Astrocyte (in vitro differentiated cells and primary cell): ENCODE data around the gene TEC. TPM values are rescaled to one million over a fixed set of nuclear protein-coding genes. Genes with fewer than 3 reads are reported as not detected.

ENCODE experiments used
- DNase-seq: peaks from one replicate; pipeline ENCODE4 v3.0.0-alpha.2; 2010; ENCODE audit warnings: low read depth
- FAIRE-seq: peaks from 2 replicates; lab custom pipeline; 2011; peaks lifted over from hg19 to GRCh38; lab: Jason Lieb, UNC
- H2AFZ ChIP-seq: 2 replicates; pipeline ENCODE4 v1.6.0; 2012; ENCODE audit warnings: low read depth, low read length, inconsistent platforms
- H3K27ac ChIP-seq: 2 replicates; pipeline ENCODE4 v1.5.1; 2011; ENCODE audit warnings: low read depth, low read length, inconsistent platforms
- H3K27me3 ChIP-seq: 2 replicates; pipeline ENCODE4 v1.6.0; 2011; ENCODE audit warnings: low read length, inconsistent platforms; ENCODE audit not compliant: insufficient read depth
- H3K36me3 ChIP-seq: 2 replicates; pipeline ENCODE4 v1.5.1; 2011; ENCODE audit warnings: low read length, inconsistent platforms; ENCODE audit not compliant: insufficient read depth
- H3K4me1 ChIP-seq: 2 replicates; pipeline ENCODE4 v1.5.1; 2011; ENCODE audit warnings: low read length, inconsistent platforms; ENCODE audit not compliant: insufficient read depth
- H3K4me2 ChIP-seq: 2 replicates; pipeline ENCODE4 v1.6.0; 2012; ENCODE audit warnings: low read length, inconsistent platforms
- H3K4me3 ChIP-seq: 2 replicates; pipeline ENCODE4 v1.5.1; 2011; ENCODE audit warnings: low read depth, mild to moderate bottlenecking, low read length, inconsistent platforms; ENCODE audit not compliant: insufficient read depth
- H3K79me2 ChIP-seq: 2 replicates; pipeline ENCODE4 v1.6.0; 2012; ENCODE audit warnings: mild to moderate bottlenecking, low read length, inconsistent platforms; ENCODE audit not compliant: insufficient read depth
- H3K9ac ChIP-seq: 2 replicates; pipeline ENCODE4 v1.6.0; 2012; ENCODE audit warnings: mild to moderate bottlenecking, low read length, inconsistent platforms
- H3K9me3 ChIP-seq: 2 replicates; pipeline ENCODE4 v1.5.1; 2012; ENCODE audit warnings: low read depth, mild to moderate bottlenecking, low read length, inconsistent platforms; ENCODE audit not compliant: insufficient read depth
- H4K20me1 ChIP-seq: 2 replicates; pipeline ENCODE4 v1.6.0; 2012; ENCODE audit warnings: low read length, inconsistent platforms; ENCODE audit not compliant: insufficient read depth
- H3K27ac Mint-ChIP-seq: one replicate; pipeline ENCODE4 v1.8.0; 2021; ENCODE audit warnings: mild to moderate bottlenecking, mixed read lengths; ENCODE audit not compliant: unreplicated experiment
- H3K27me3 Mint-ChIP-seq: one replicate; pipeline ENCODE4 v1.8.0; 2021; ENCODE audit warnings: low read depth, mixed read lengths; ENCODE audit not compliant: unreplicated experiment
- H3K36me3 Mint-ChIP-seq: one replicate; pipeline ENCODE4 v1.8.0; 2021; ENCODE audit warnings: low read depth, mixed read lengths; ENCODE audit not compliant: unreplicated experiment
- H3K4me1 Mint-ChIP-seq: one replicate; pipeline ENCODE4 v1.8.0; 2021; ENCODE audit warnings: low read depth, mixed read lengths; ENCODE audit not compliant: unreplicated experiment
- H3K4me3 Mint-ChIP-seq: one replicate; pipeline ENCODE4 v1.8.0; 2021; ENCODE audit warnings: mild to moderate bottlenecking, moderate library complexity, mixed read lengths; ENCODE audit not compliant: unreplicated experiment
- H3K9me3 Mint-ChIP-seq: one replicate; pipeline ENCODE4 v1.8.0; 2021; ENCODE audit warnings: mild to moderate bottlenecking, mixed read lengths; ENCODE audit not compliant: unreplicated experiment
- CTCF ChIP-seq: IDR thresholded peaks from 2 replicates; pipeline ENCODE4 v1.5.1; 2011; ENCODE audit warnings: low read depth, mild to moderate bottlenecking, inconsistent platforms, low read length, moderate library complexity; ENCODE audit not compliant: insufficient read depth
- EZH2 ChIP-seq: IDR thresholded peaks from 2 replicates; pipeline ENCODE4 v1.6.1; 2012; ENCODE audit warnings: mild to moderate bottlenecking, low read length, inconsistent platforms; ENCODE audit not compliant: insufficient read depth
- total RNA-seq: library from RNA; stranded (reverse); gene quantifications from 2 replicates; pipeline ENCODE4 v1.2.1, GENCODE V29; 2021

The TEC gene
- total RNA-seq, 1 donor from 2014 or later, result 0.61 TPM

GRCh38 chr4:48102303-48102702 is 167.3 kb downstream of the TEC start:
- Histone ChIP-seq H3K4me3 (no peak overlapping the region), H3K36me3 (no peaks in the 10 kb centered on the region), H3K27ac (no peak overlapping the region), H3K9ac (no peak overlapping the region), H3K9me3 (no peaks in the 10 kb centered on the region), H2AFZ (no peak overlapping the region), H3K4me2 (no peak overlapping the region), H3K79me2 (no peaks in the 10 kb centered on the region), H4K20me1 (no peaks in the 10 kb centered on the region), H3K4me1 (no peaks in the 10 kb centered on the region), H3K27me3 (no peaks in the 10 kb centered on the region)
- Mint-ChIP-seq H3K4me3 (no peak overlapping the region), H3K9me3 (no peaks in the 10 kb centered on the region), H3K27me3 (no peaks in the 10 kb centered on the region), H3K36me3 (no peaks in the 10 kb centered on the region), H3K27ac (no peak overlapping the region), H3K4me1 (no peaks in the 10 kb centered on the region)
- DNase-seq (no peak), FAIRE-seq (no peak)
- TF ChIP-seq CTCF, result peak; percentile 14
- TF ChIP-seq EZH2, result no peak

DNA sequence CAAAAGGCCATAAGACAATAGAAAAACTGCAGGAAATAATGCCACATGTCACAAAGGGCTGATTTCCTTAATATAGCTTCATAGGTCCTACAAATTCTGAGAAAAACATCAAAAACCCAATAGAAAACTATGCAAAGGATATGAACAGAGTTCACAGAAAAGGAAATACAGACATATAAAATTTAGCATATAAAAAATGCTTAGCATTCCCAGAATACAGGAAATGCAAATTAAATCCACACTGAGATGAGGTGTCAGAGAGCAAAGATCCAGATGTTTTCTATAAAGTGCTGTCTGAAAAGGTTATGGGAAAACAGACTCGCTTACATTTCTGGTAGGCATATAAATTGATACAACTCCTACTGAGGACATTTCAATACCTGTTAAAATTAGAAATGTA is 169.4 kb downstream of the TEC start:
- no peaks in the 10 kb centered on the region for H3K79me2 ChIP-seq
- H3K27ac ChIP-seq, result no peak overlapping the region
- H3K4me1 Mint-ChIP-seq, result no peaks in the 10 kb centered on the region
- H3K4me3 Mint-ChIP-seq, result no peak overlapping the region
- H4K20me1 ChIP-seq, result no peaks in the 10 kb centered on the region
- no peaks in the 10 kb centered on the region for H3K36me3 Mint-ChIP-seq
- no peak overlapping the region for H3K4me3 ChIP-seq
- H3K27me3 Mint-ChIP-seq, result no peaks in the 10 kb centered on the region
- no peaks in the 10 kb centered on the region for H3K36me3 ChIP-seq
- H3K9me3 Mint-ChIP-seq, result no peaks in the 10 kb centered on the region
- no peak for TF ChIP-seq CTCF
- no peak for TF ChIP-seq EZH2
- FAIRE-seq (no peak), DNase-seq (no peak)
- no peaks in the 10 kb centered on the region for H3K27me3 ChIP-seq
- no peak overlapping the region for H3K27ac Mint-ChIP-seq
- H3K4me1 ChIP-seq, result no peaks in the 10 kb centered on the region
- H3K9ac ChIP-seq, result no peak overlapping the region
- H2AFZ ChIP-seq, result no peak overlapping the region
- no peaks in the 10 kb centered on the region for H3K9me3 ChIP-seq
- H3K4me2 ChIP-seq, result no peak overlapping the region

GRCh38 chr4:48095441-48095840 is 174.2 kb downstream of the TEC start:
- Mint-ChIP-seq H3K27me3 (no peaks in the 10 kb centered on the region), H3K27ac (no peak overlapping the region), H3K9me3 (no peaks in the 10 kb centered on the region), H3K36me3 (no peaks in the 10 kb centered on the region), H3K4me3 (no peak overlapping the region), H3K4me1 (peaks cover 11% of the 10 kb centered on the region)
- H3K9me3 ChIP-seq, result no peaks in the 10 kb centered on the region
- FAIRE-seq (no peak), DNase-seq (no peak)
- H3K4me3 ChIP-seq, result no peak overlapping the region
- no peak overlapping the region for H3K27ac ChIP-seq
- H3K4me1 ChIP-seq, result peaks cover 2% of the 10 kb centered on the region
- H2AFZ ChIP-seq, result no peak overlapping the region
- no peaks in the 10 kb centered on the region for H3K36me3 ChIP-seq
- no peak overlapping the region for H3K9ac ChIP-seq
- no peak for TF ChIP-seq EZH2
- no peak for TF ChIP-seq CTCF
- no peaks in the 10 kb centered on the region for H3K27me3 ChIP-seq
- no peaks in the 10 kb centered on the region for H3K79me2 ChIP-seq
- no peak overlapping the region for H3K4me2 ChIP-seq
- no peaks in the 10 kb centered on the region for H4K20me1 ChIP-seq
